ENCODE results near the gene GJD2.

The GJD2 gene

DNA sequence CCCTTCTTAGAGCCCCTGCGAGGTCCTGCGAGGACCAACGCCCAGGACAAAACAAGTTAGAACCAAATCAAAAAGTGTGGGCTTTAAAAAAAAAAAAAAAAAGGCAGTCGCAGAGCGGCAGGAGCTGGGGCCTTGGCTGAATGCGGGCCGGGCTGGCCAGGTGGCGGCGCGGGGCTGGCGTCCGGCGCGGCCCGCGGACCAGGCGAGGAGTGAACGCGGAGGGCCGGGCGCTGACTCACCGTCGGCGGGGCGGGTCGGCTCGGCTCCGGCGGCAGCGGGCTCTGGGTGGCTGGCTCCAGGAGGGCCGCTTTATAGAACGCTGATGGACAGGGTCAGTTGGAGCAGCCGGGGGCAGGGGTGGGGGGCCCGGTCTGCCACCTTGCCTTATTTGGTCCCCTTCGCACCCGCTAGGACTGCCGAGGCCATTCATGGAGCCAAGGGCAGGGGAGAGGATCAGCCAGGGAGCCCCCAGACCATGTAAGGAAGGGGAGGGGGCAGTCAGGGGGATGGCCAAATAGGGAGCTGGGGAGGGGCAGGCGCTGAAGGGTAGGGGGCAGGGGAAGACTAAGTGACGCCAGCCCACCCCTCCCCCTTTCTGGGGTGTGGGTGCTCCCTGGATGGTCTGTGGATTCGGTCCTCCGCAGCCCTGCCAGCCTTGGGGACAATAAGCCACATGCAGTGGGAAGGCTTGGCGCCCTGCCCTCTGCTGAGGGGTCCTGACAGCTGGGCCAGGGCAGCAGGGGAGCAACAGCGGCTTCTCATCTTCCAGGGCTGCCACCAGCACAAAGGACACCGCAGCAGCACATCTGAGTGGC, 40.7 kb upstream of the GJD2 start, which contains the start of gene ACTC1:
TSS of gene ACTC1 (minus strand) at position 283 of the 815 bp plus-strand sequence. CDS start 741 bp downstream, outside the sequence.
- H3K27me3 ChIP-seq (ENCODE audit: insufficient read depth, low read length, poor library complexity, severe bottlenecking), result no peaks in the 10 kb centered on the region
- H3K9me2 ChIP-seq (replicated peaks; ENCODE audit: low read depth, low read length), result no peaks in the 10 kb centered on the region
- H3K9ac ChIP-seq (ENCODE audit: low read depth, low read length, poor library complexity, severe bottlenecking), result no peak within 1 kb of the TSS
- H3K4me1 ChIP-seq (ENCODE audit: insufficient read depth, low read length, poor library complexity, severe bottlenecking), result no peaks in the 10 kb centered on the region
- H3K79me2 ChIP-seq (ENCODE audit: insufficient read depth, low read length), result no peaks in the 10 kb centered on the region
- no peaks in the 10 kb centered on the region for H3F3A ChIP-seq (ENCODE audit: low read depth)
- no peak within 1 kb of the TSS for H3K4me2 ChIP-seq (ENCODE audit: low read depth, low read length, poor library complexity, severe bottlenecking)
- no peaks in the 10 kb centered on the region for H3K9me3 ChIP-seq (ENCODE audit: insufficient read depth, low read depth, low read length)
- H2AFZ ChIP-seq (ENCODE audit: low read length), result no peak within 1 kb of the TSS
- H3K36me3 ChIP-seq (ENCODE audit: insufficient read depth, low read length), result no peaks in the 10 kb centered on the region
- no peak within 1 kb of the TSS for H3K4me3 ChIP-seq (ENCODE audit: low read length, poor library complexity, severe bottlenecking)
- TF ChIP-seq EZH2phosphoT487 (IDR thresholded peaks at IDR 0.05; ENCODE audit: borderline replicate concordance), result no peak
- TF ChIP-seq, protein P1, sequence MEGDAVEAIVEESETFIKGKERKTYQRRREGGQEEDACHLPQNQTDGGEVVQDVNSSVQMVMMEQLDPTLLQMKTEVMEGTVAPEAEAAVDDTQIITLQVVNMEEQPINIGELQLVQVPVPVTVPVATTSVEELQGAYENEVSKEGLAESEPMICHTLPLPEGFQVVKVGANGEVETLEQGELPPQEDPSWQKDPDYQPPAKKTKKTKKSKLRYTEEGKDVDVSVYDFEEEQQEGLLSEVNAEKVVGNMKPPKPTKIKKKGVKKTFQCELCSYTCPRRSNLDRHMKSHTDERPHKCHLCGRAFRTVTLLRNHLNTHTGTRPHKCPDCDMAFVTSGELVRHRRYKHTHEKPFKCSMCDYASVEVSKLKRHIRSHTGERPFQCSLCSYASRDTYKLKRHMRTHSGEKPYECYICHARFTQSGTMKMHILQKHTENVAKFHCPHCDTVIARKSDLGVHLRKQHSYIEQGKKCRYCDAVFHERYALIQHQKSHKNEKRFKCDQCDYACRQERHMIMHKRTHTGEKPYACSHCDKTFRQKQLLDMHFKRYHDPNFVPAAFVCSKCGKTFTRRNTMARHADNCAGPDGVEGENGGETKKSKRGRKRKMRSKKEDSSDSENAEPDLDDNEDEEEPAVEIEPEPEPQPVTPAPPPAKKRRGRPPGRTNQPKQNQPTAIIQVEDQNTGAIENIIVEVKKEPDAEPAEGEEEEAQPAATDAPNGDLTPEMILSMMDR (conservative IDR thresholded peaks at IDR 0.05; ENCODE audit: low read length), result no peak
- H4K20me1 ChIP-seq (ENCODE audit: insufficient read depth, low read length, poor library complexity, severe bottlenecking), result no peaks in the 10 kb centered on the region

DNA sequence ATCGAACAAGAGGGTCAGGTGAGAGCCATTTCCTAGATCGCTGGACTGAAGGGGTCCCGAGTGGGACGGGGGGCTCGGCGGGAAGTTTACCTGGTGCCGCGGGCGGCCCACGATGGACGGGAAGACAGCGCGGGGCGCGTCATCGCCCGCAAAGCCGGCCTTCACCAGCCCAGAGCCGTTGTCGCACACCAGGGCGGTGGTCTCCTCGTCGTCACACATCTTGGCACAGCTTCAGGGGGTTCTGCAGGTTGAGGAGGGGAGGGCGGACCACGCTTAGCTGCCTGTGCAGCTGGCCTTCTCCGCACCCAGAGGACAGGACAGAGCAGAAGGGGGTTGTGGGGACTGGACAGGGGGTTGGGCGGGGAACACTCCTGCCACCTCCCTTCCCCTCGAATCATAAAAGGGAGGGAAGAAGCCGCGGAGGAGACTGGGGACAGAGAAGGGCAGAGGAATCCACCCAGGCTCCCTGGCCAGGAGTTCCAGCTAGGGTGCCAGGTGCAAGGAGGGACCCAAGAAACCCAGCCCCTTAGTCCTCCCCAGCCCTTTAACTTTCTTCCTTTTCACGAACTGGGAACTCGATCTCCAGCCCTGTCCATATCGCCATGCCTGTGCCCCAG, 39.9 kb upstream of the GJD2 start:
- H3K36me3 ChIP-seq (ENCODE audit: insufficient read depth, low read length), result no peaks in the 10 kb centered on the region
- no peaks in the 10 kb centered on the region for H3K79me2 ChIP-seq (ENCODE audit: insufficient read depth, low read length)
- H3K9me2 ChIP-seq (replicated peaks; ENCODE audit: low read depth, low read length), result no peaks in the 10 kb centered on the region
- H3F3A ChIP-seq (ENCODE audit: low read depth), result no peaks in the 10 kb centered on the region
- H3K4me3 ChIP-seq (ENCODE audit: low read length, poor library complexity, severe bottlenecking), result no peak overlapping the region
- H3K9ac ChIP-seq (ENCODE audit: low read depth, low read length, poor library complexity, severe bottlenecking), result no peak overlapping the region
- no peak overlapping the region for H3K4me2 ChIP-seq (ENCODE audit: low read depth, low read length, poor library complexity, severe bottlenecking)
- no peaks in the 10 kb centered on the region for H3K27me3 ChIP-seq (ENCODE audit: insufficient read depth, low read length, poor library complexity, severe bottlenecking)
- TF ChIP-seq EZH2phosphoT487 (IDR thresholded peaks at IDR 0.05; ENCODE audit: borderline replicate concordance), result no peak
- TF ChIP-seq, protein P1 (conservative IDR thresholded peaks at IDR 0.05; ENCODE audit: low read length), result no peak
- no peaks in the 10 kb centered on the region for H3K9me3 ChIP-seq (ENCODE audit: insufficient read depth, low read depth, low read length)
- H2AFZ ChIP-seq (ENCODE audit: low read length), result no peak overlapping the region
- no peaks in the 10 kb centered on the region for H4K20me1 ChIP-seq (ENCODE audit: insufficient read depth, low read length, poor library complexity, severe bottlenecking)
- H3K4me1 ChIP-seq (ENCODE audit: insufficient read depth, low read length, poor library complexity, severe bottlenecking), result no peaks in the 10 kb centered on the region

DNA sequence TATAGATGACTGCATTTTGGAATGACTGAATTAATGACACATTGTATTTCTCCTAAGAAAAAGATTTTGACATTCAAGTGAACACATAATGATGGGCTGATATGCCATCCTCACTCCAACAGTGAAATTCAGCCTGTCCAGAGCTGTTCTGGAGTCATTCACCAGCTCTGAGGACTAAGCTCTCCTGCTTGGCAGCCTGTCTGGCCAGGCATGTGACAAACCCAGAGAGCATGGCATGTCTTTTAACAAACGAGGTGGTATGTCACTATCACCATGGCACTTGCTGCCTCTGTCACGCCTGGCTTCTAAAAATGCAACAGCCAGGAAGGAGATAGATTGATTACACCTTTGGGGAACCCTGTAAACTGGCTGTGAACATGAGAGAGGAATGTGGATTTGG, 39.1 kb upstream of the GJD2 start:
- Histone ChIP-seq H3K79me2 (ENCODE audit: insufficient read depth, low read length) (no peaks in the 10 kb centered on the region), H3K4me2 (ENCODE audit: low read depth, low read length, poor library complexity, severe bottlenecking) (no peak overlapping the region), H2AFZ (ENCODE audit: low read length) (no peak overlapping the region), H3K9me2 (replicated peaks; ENCODE audit: low read depth, low read length) (no peaks in the 10 kb centered on the region), H4K20me1 (ENCODE audit: insufficient read depth, low read length, poor library complexity, severe bottlenecking) (no peaks in the 10 kb centered on the region), H3K36me3 (ENCODE audit: insufficient read depth, low read length) (no peaks in the 10 kb centered on the region), H3F3A (ENCODE audit: low read depth) (no peaks in the 10 kb centered on the region), H3K9ac (ENCODE audit: low read depth, low read length, poor library complexity, severe bottlenecking) (no peak overlapping the region), H3K27me3 (ENCODE audit: insufficient read depth, low read length, poor library complexity, severe bottlenecking) (no peaks in the 10 kb centered on the region), H3K4me1 (ENCODE audit: insufficient read depth, low read length, poor library complexity, severe bottlenecking) (no peaks in the 10 kb centered on the region), H3K4me3 (ENCODE audit: low read length, poor library complexity, severe bottlenecking) (no peak overlapping the region), H3K9me3 (ENCODE audit: insufficient read depth, low read depth, low read length) (no peaks in the 10 kb centered on the region)
- TF ChIP-seq, protein P1 (conservative IDR thresholded peaks at IDR 0.05; ENCODE audit: low read length), result no peak

Measured in Loucy (cell line).